Neural cell (in vitro differentiated cells): ENCODE data around the gene GNAQ. TPM values are rescaled to one million over a fixed set of nuclear protein-coding genes. Genes with fewer than 3 reads are reported as not detected.

ENCODE experiments used
- H2AFZ ChIP-seq: fragments of 200-600, 300-800 bp; sonication (generic), shearing (Covaris generic); 2 replicates; pipeline ENCODE4 v1.6.0; 2014; ENCODE audit warnings: low read depth, mild to moderate bottlenecking, antibody characterized with exemption, low read length, moderate library complexity
- H3F3A ChIP-seq: fragments of 200-600 bp; shearing (Covaris generic); 2 replicates; pipeline ENCODE4 v1.6.1; 2016; ENCODE audit warnings: mild to moderate bottlenecking, moderate library complexity, mixed read lengths, antibody characterized with exemption, low read length; ENCODE audit not compliant: insufficient read depth, poor library complexity, severe bottlenecking
- H3K27ac ChIP-seq: fragments of 200-600, 300-800 bp; sonication (generic), shearing (Covaris generic); 2 replicates; pipeline ENCODE4 v1.5.1; 2014; ENCODE audit warnings: mild to moderate bottlenecking, low read length, moderate library complexity
- H3K27me3 ChIP-seq: fragments of 300-800, 200-600 bp; sonication (generic), shearing (Covaris generic); 2 replicates; pipeline ENCODE4 v1.6.0; 2014; ENCODE audit warnings: mild to moderate bottlenecking, low read depth, low read length, moderate library complexity; ENCODE audit not compliant: insufficient read depth
- H3K36me3 ChIP-seq: fragments of 300-800, 200-600 bp; sonication (generic), shearing (Covaris generic); 2 replicates; pipeline ENCODE4 v1.5.1; 2014; ENCODE audit warnings: mild to moderate bottlenecking, antibody characterized with exemption, low read length, moderate library complexity; ENCODE audit not compliant: insufficient read depth
- H3K4me2 ChIP-seq: fragments of 300-800, 200-600 bp; sonication (generic), shearing (Covaris generic); 2 replicates; pipeline ENCODE4 v1.6.0; 2014; ENCODE audit warnings: mild to moderate bottlenecking, low read length
- H3K4me3 ChIP-seq: fragments of 300-800, 200-600 bp; sonication (generic), shearing (Covaris generic); 2 replicates; pipeline ENCODE4 v1.5.1; 2014; ENCODE audit warnings: mild to moderate bottlenecking, low read length, moderate library complexity
- H3K79me2 ChIP-seq: fragments of 200-600 bp; shearing (Covaris generic); replicated peaks from 2 replicates; pipeline ENCODE4 v1.6.0; 2014; ENCODE audit warnings: mild to moderate bottlenecking, low read length, moderate library complexity; ENCODE audit not compliant: insufficient read depth
- H3K9ac ChIP-seq: fragments of 300-800, 200-600 bp; sonication (generic), shearing (Covaris generic); 2 replicates; pipeline ENCODE4 v1.6.1; 2016; ENCODE audit warnings: mild to moderate bottlenecking, low read length, mixed read lengths
- H3K9me2 ChIP-seq: fragments of 200-600 bp; shearing (Covaris generic); 2 replicates; pipeline ENCODE4 v1.6.1; 2016; ENCODE audit warnings: mild to moderate bottlenecking, low read length, mixed read lengths; ENCODE audit not compliant: insufficient read depth
- H3K9me3 ChIP-seq: fragments of 200-600, 300-800 bp; sonication (generic), shearing (Covaris generic); 2 replicates; pipeline ENCODE4 v1.6.1; 2016; ENCODE audit warnings: mild to moderate bottlenecking, mixed run types, low read length, moderate library complexity, mixed read lengths
- H4K20me1 ChIP-seq: fragments of 200-600 bp; shearing (Covaris generic); 2 replicates; pipeline ENCODE4 v1.6.1; 2016; ENCODE audit warnings: mild to moderate bottlenecking, mixed run types; ENCODE audit not compliant: insufficient read depth
- EP300 ChIP-seq: fragments of 450-650 bp; conservative IDR thresholded peaks from 2 replicates; pipeline ENCODE4 v1.6.1; 2014; ENCODE audit warnings: antibody characterized with exemption, mild to moderate bottlenecking, moderate library complexity; ENCODE audit not compliant: poor library complexity, severe bottlenecking
- EZH2 ChIP-seq: fragments of 200-600, 300-800 bp; shearing (Covaris generic), sonication (generic); IDR thresholded peaks from 2 replicates; pipeline ENCODE4 v1.6.1; 2014; ENCODE audit warnings: antibody characterized with exemption, low read length, borderline replicate concordance, mild to moderate bottlenecking; ENCODE audit not compliant: insufficient read depth, poor library complexity, severe bottlenecking
- MXI1 ChIP-seq: fragments of 450-650 bp; conservative IDR thresholded peaks from 2 replicates; pipeline ENCODE4 v1.6.1; 2014; ENCODE audit warnings: antibody characterized with exemption, mild to moderate bottlenecking; ENCODE audit not compliant: poor library complexity, severe bottlenecking
- POLR2AphosphoS5 ChIP-seq: IDR thresholded peaks from 2 replicates; pipeline ENCODE4 v1.6.1; 2012
- RAD21 ChIP-seq: fragments of 450-650 bp; conservative IDR thresholded peaks from 2 replicates; pipeline ENCODE4 v1.6.1; 2014; ENCODE audit warnings: antibody characterized with exemption, mild to moderate bottlenecking, moderate library complexity
- SMC3 ChIP-seq: fragments of 450-650 bp; conservative IDR thresholded peaks from 2 replicates; pipeline ENCODE4 v1.6.1; 2014; ENCODE audit warnings: antibody characterized with exemption, mild to moderate bottlenecking, moderate library complexity; ENCODE audit not compliant: poor library complexity
- TAF1 ChIP-seq: IDR thresholded peaks from 2 replicates; pipeline ENCODE4 v1.6.1; 2012; ENCODE audit warnings: low read depth
- polyA plus RNA-seq: library from polyadenylated mRNA; depleted of rRNA; stranded (reverse); fragments of >200 nt; gene quantifications from 2 replicates; pipeline ENCODE4 v1.2.3, GENCODE V29; 2014
- TF ChIP-seq, protein P1 (sequence below): IDR thresholded peaks from 2 replicates; pipeline ENCODE4 v1.6.1; 2012; ENCODE audit warnings: borderline replicate concordance
- TF ChIP-seq, protein P2 (sequence below): fragments of 450-650 bp; IDR thresholded peaks from 2 replicates; pipeline ENCODE4 v1.5.1; 2014; ENCODE audit warnings: antibody characterized with exemption, mild to moderate bottlenecking, moderate library complexity; ENCODE audit not compliant: poor library complexity, severe bottlenecking

The GNAQ gene
- polyA plus RNA-seq, 1 donor from 2014 or later: 86.7 TPM

DNA sequence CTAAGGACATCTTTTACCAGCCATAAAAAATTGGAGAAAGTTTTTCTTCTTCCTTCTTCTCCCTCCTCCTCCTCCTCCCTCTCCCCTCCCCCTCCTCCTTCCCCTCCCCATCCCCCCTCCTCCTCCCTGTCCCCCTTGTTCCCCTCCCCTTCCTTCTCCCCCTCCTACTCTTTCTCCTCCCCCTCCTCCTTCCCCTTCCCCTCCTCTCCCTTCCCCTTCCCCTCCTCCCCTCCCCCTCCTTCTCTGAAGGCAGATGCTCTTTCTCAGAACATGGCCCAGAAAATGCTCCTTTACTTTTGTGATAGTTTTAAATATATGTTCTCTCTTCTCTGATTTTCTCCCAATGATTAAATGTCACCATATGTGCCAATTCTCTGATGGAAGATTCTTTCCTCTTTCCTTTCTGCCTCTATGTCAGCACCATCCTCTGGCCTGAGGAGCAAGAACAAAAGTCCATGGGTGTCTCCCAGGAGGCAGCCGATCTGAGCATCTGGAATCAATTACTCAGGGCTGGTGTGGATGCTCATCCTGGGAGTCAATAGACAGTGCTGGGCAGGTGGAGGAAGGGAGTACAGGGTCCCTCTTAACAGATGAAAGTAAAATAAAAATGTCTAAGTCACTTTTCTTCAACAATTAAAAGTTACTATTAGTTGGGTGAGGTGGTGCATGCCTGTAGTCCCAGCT is 320.5 kb downstream of the GNAQ start:
- H3K36me3 ChIP-seq: no peaks in the 10 kb centered on the region
- no peak overlapping the region for H3K27ac ChIP-seq
- H2AFZ ChIP-seq: no peak overlapping the region
- no peaks in the 10 kb centered on the region for H3K9me3 ChIP-seq
- no peaks in the 10 kb centered on the region for H4K20me1 ChIP-seq
- no peaks in the 10 kb centered on the region for H3F3A ChIP-seq
- TF ChIP-seq SMC3 (no peak), MXI1 (no peak), POLR2AphosphoS5 (no peak), RAD21 (no peak), TAF1 (no peak), EZH2 (no peak), EP300 (no peak)
- TF ChIP-seq, protein P1, sequence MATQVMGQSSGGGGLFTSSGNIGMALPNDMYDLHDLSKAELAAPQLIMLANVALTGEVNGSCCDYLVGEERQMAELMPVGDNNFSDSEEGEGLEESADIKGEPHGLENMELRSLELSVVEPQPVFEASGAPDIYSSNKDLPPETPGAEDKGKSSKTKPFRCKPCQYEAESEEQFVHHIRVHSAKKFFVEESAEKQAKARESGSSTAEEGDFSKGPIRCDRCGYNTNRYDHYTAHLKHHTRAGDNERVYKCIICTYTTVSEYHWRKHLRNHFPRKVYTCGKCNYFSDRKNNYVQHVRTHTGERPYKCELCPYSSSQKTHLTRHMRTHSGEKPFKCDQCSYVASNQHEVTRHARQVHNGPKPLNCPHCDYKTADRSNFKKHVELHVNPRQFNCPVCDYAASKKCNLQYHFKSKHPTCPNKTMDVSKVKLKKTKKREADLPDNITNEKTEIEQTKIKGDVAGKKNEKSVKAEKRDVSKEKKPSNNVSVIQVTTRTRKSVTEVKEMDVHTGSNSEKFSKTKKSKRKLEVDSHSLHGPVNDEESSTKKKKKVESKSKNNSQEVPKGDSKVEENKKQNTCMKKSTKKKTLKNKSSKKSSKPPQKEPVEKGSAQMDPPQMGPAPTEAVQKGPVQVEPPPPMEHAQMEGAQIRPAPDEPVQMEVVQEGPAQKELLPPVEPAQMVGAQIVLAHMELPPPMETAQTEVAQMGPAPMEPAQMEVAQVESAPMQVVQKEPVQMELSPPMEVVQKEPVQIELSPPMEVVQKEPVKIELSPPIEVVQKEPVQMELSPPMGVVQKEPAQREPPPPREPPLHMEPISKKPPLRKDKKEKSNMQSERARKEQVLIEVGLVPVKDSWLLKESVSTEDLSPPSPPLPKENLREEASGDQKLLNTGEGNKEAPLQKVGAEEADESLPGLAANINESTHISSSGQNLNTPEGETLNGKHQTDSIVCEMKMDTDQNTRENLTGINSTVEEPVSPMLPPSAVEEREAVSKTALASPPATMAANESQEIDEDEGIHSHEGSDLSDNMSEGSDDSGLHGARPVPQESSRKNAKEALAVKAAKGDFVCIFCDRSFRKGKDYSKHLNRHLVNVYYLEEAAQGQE: no peak
- TF ChIP-seq, protein P2, sequence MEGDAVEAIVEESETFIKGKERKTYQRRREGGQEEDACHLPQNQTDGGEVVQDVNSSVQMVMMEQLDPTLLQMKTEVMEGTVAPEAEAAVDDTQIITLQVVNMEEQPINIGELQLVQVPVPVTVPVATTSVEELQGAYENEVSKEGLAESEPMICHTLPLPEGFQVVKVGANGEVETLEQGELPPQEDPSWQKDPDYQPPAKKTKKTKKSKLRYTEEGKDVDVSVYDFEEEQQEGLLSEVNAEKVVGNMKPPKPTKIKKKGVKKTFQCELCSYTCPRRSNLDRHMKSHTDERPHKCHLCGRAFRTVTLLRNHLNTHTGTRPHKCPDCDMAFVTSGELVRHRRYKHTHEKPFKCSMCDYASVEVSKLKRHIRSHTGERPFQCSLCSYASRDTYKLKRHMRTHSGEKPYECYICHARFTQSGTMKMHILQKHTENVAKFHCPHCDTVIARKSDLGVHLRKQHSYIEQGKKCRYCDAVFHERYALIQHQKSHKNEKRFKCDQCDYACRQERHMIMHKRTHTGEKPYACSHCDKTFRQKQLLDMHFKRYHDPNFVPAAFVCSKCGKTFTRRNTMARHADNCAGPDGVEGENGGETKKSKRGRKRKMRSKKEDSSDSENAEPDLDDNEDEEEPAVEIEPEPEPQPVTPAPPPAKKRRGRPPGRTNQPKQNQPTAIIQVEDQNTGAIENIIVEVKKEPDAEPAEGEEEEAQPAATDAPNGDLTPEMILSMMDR: no peak
- H3K4me3 ChIP-seq: no peak overlapping the region
- H3K79me2 ChIP-seq: no peaks in the 10 kb centered on the region
- no peaks in the 10 kb centered on the region for H3K9me2 ChIP-seq
- no peak overlapping the region for H3K4me2 ChIP-seq
- H3K27me3 ChIP-seq: no peaks in the 10 kb centered on the region
- no peak overlapping the region for H3K9ac ChIP-seq

DNA sequence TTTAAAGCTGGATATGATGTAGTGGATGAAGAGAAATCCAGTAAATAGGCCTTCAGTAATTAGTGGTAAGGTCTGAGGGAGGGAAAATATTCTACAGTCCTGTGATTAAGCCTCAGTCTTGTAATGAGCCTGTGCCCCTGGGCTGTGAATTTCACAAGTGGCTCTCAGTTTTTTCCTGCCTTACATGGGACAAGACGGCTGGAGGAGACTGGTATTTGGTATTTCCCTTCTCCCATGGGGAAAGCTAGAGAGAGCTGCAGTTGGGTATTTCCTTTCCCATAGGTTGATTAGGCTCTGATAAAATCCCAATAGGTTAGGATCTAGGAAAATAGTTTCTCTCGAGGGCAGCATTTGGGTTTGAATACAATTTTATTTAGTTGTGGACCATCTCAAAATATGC is 321.3 kb downstream of the GNAQ start:
- Histone ChIP-seq H3K27me3 (no peaks in the 10 kb centered on the region), H3K4me3 (no peak overlapping the region), H3K9me3 (no peaks in the 10 kb centered on the region), H3K9ac (no peak overlapping the region), H3K27ac (no peak overlapping the region), H3K79me2 (no peaks in the 10 kb centered on the region), H2AFZ (no peak overlapping the region), H3K4me2 (no peak overlapping the region), H3F3A (no peaks in the 10 kb centered on the region), H3K36me3 (no peaks in the 10 kb centered on the region), H4K20me1 (no peaks in the 10 kb centered on the region), H3K9me2 (no peaks in the 10 kb centered on the region)
- no peak for TF ChIP-seq SMC3
- TF ChIP-seq, protein P2: no peak
